ENCODE results near the gene COX6B1.
A peak's percentile ranks its signal among the peaks of the same experiment; 100 is the strongest.
"Not testable (repeated sequence)": the region's sequence is repeated elsewhere in the genome, so short reads cannot be mapped to it uniquely, and the experiment has no call there.

Gene COX6B1

DNA sequence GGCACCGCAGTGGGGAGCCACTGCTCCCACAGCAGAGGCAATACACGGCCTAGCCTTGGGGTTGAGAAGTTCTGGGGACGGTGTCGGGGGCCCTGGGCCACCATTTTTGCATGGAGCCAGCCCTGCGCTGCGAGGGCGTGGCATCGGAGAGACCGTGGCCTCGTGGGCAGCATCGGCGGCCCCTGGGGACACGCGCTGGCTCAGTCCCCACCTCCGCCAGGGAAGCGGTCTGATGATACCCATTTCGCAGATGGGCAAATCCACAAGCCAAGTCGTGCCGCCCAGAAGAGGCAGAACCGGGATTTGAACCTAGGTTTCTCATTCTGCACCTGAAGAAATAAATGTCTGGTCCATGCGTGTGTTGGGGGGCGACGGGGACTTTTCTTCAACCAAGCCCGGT is 17.0 kb downstream of the COX6B1 start:
- no peak for DNase-seq (ENCODE audit: low read depth in 3 of 3)

GRCh38 chr19:35665604-35666003 is 17.5 kb downstream of the COX6B1 start:
- DNase-seq (ENCODE audit: low read depth in 3 of 3): no peak

DNA sequence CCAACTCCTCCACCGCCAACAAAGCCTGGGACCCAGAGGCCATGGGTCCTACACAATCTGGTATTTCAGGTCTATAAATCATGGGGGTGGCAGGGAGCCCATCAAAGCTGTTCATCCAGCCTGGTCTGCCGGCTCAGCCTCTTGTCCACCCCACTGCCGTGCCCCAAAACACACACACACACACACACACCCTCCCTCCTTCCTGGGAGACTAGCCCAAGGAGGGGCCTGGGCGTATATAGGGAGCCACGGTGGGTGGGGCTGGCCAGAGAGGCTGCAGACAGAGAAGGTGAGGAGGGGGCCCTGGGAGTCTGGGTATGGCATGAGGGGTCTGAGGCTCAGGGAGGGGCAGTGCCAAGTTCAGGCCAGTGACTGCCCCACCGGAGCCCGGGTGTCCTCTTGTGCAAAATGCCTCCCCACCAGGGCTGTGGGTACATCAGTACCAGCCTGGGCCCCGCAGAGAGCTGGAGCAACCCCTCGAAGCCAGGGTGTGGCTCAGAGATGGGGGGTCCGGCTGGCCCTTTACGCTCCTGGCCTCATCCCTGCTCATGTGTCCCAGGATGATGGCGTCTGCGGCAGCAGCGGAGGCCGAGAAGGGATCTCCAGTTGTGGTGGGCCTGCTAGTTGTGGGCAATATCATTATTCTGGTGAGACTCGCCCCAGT is 18.3 kb downstream of the COX6B1 start, which contains the start of gene UPK1A:
TSS of gene UPK1A (plus strand) at position 267 of the 663 bp plus-strand sequence. CDS start at position 563, 296 bp downstream.
- DNase-seq (ENCODE audit: low read depth in 3 of 3): no peak

DNA sequence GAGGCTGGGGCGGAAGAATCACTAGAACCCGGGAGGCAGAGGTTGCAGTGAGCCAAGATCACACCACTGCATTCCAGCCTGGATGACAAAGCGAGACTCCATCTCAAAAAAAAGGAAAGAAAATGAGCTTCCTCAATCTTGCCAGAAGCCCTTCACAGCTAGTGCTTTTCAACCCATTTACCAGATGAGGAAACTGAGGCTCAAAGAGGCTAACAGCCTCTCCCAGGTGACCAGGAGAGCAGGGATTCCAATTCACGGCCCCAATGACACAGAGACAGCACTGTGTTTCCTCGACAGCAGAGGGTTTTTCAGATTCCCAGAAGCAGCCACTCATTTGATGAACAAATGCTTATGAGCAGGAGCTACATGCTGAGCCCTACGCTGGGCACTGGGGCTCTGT is 21.4 kb downstream of the COX6B1 start:
- no peak for DNase-seq (ENCODE audit: low read depth in 3 of 3)

GRCh38 chr19:35669974-35670373 is 21.9 kb downstream of the COX6B1 start:
- no peak for DNase-seq (ENCODE audit: low read depth in 3 of 3)

- DNase-seq (ENCODE audit: low read depth in 3 of 3): no peak
These were observed 22.6 kb downstream of the COX6B1 start for GRCh38 chr19:35670686-35671085.

- DNase-seq (ENCODE audit: low read depth in 3 of 3): no peak
These were observed 23.7 kb downstream of the COX6B1 start for GRCh38 chr19:35671818-35672217.

DNA sequence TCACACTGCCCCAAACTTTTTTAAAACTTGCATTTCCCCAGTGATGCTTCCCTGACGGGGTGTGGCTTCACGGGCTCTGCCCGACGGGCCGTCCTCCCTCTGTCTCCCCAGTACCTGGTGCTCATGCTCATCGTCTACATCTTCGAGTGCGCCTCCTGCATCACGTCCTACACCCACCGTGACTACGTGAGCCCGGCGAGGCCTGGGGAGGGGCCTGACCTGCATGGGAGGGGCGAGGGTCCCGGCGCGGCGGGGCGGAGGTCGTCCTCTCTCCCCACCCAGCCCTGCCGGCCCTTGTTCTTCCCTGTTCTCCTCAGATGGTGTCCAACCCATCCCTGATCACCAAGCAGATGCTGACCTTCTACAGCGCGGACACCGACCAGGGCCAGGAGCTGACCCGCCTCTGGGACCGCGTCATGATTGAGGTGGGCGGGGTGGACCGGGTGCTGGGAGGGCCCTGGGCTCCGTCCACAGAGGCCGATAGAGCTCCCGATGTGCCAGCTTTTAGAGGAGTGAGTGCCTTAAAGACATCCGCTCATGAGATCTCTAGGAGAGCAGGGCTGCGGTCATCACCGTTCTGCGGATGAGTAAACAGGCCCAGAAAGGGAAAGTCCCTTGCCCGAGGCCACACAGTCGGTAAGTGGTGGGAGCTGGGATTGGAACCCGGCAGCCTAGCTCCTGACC is 25.1 kb downstream of the COX6B1 start:
- DNase-seq (ENCODE audit: low read depth in 3 of 3): peak in 1 of 3 experiments; percentile 4

- no peak for DNase-seq (ENCODE audit: low read depth in 3 of 3)
These were observed 27.5 kb downstream of the COX6B1 start for GRCh38 chr19:35675589-35676140.

DNA sequence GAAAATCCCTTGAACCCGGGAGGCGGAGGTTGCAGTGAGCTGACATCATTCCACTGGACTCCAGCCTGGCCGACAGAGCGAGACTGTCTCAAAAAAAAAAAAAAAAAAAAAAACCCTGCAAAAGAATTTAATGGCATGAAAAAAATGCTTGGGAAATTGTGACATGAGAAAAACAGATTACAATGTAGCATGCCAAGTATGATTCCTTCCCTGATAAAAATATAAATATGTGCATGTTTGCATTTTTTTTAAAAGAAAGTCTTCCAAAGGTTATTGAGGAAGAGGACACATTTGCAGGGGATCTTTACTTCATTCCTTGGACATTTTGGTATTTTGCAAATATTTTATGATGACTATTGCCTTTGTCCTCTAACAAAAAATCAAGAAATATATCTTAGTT is 41.7 kb downstream of the COX6B1 start:
- no peak for DNase-seq (ENCODE audit: low read depth in 3 of 3)

DNA sequence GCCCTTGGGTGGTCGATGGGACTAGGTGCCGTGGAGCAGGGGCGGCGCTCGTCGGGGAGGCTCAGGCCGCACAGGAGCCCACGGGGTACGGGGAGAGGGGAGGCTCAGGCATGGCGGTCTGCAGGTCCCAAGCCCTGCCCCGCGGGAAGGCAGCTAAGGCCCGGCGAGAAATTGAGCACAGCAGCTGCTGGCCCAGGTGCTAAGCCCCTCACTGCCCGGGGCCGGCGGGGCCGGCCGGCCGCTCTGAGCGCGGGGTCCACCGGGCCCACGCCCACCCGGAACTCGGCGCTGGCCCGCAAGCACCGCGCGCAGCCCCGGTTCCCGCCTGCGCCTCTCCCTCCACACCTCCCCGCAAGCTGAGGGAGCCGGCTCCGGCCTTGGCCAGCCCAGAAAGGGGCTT is 43.0 kb downstream of the COX6B1 start:
- DNase-seq (ENCODE audit: low read depth in 3 of 3): not testable (repeated sequence)

GRCh38 chr19:35692010-35692409 is 43.9 kb downstream of the COX6B1 start:
- DNase-seq (ENCODE audit: low read depth in 3 of 3): no peak

DNA sequence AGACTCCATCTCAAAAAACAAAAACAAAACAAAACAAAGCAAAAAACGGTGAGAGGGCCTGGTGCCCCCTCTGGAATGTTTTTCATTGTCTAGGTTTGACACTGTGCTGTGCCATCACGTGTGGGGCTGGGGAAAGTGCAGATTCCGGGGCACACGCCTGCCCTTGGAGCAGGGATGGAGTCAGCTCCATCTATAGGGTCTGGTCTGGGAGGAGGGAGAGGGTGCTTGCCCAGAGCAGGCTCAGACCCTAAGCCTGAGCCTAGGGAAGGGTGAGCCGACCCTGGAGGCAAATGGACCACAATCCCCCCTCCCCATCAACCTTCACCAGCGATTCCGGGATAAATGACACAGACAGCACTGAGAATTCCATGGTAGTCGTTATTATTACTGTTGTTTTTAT is 45.3 kb downstream of the COX6B1 start:
- no peak for DNase-seq (ENCODE audit: low read depth in 3 of 3)

- DNase-seq (ENCODE audit: low read depth in 3 of 3): peak; percentile 74 to 88 (median 79)
These were observed 45.9 kb downstream of the COX6B1 start for GRCh38 chr19:35693835-35694599.

- no peak for DNase-seq (ENCODE audit: low read depth in 3 of 3)
These were observed 47.8 kb downstream of the COX6B1 start for GRCh38 chr19:35695895-35696422.

DNA sequence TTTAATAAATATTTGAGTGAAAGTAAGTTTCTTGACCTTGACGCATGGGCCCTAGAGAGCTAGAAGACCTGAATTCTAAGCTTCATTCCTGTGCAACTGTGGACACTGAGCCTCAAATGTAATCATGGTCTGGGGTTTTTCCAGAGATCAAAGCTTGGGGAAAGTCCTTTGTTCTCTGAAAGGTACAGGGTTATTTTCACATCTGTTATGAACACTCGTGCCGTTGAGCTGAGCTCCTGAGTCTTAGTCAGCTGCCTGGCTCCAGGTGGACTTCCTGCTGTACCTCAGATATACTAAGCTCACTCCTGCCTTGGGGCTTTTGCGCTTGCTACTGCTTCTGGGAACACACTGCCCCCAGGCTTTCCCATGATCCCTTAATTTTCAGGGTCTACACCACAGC is 48.7 kb downstream of the COX6B1 start:
- DNase-seq (ENCODE audit: low read depth in 3 of 3): no peak

- DNase-seq (ENCODE audit: low read depth in 3 of 3): peak; percentile 74 to 87 (median 87)
These were observed 54.3 kb downstream of the COX6B1 start for GRCh38 chr19:35702223-35703012.

- DNase-seq (ENCODE audit: low read depth in 3 of 3): no peak
These were observed 55.2 kb downstream of the COX6B1 start for GRCh38 chr19:35703343-35703742.

DNA sequence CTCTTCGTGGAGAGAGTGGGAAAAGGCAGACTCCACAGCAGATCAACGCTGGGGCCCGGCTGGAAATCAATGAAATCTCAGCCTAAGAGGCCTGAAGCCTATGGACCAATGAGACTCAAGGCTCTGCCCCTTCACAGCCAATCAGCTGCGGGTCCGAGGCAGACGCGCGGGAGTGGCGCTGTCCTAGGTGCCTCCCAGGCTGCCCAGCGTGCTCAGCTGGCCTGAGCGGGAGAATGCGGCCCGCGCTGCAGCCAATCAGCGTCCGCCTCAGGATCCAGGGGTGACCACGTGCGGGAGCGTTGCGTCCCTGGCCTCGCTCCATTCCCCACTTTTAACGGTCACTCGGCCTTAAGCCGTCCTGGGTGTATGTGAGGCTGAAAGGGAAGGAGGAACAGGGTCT is 56.1 kb downstream of the COX6B1 start, which contains the start of gene ZBTB32:
TSS of gene ZBTB32 (plus strand) at position 341 of the 400 bp plus-strand sequence. CDS start 10,069 bp downstream, outside the sequence.
- no peak for DNase-seq (ENCODE audit: low read depth in 3 of 3)
